Mammary epithelial cell (primary cell): Measurements from ENCODE around the gene BHLHE40.

ENCODE experiments used
- CTCF ChIP-seq, 2 donors: IDR thresholded peaks in 1 of 2; conservative IDR thresholded peaks in 1 of 2; 2 replicates each; pipeline ENCODE4 v1.5.1; 2011 to 2012; ENCODE audit warnings: inconsistent platforms in 2 of 2, low read length in 2 of 2, mild to moderate bottlenecking in 2 of 2, control low read depth in 1 of 2, low read depth in 1 of 2; ENCODE audit not compliant: insufficient read depth in 1 of 2; ENCODE audit errors: extremely low read depth in 1 of 2
- EZH2 ChIP-seq: IDR thresholded peaks from 2 replicates; pipeline ENCODE4 v1.6.1; 2012; ENCODE audit warnings: low read length, inconsistent platforms, borderline replicate concordance

GRCh38 chr3:4997946-4998345 is 18.7 kb downstream of the BHLHE40 start:
- TF ChIP-seq CTCF (conservative IDR thresholded peaks at IDR 0.05 in 1 of 2, IDR thresholded peaks at IDR 0.05 in 1 of 2; ENCODE audit: extremely low read depth in 1 of 2, insufficient read depth in 1 of 2, low read depth in 1 of 2, low read length in 2 of 2) (no peak), EZH2 (no peak)
